BLaER1 treated with 17β-estradiol and CSF1 and Interleukin-3, amounts not matched to agents 10 nM and 100 nM (cell line): ENCODE results near the gene DLAT.

Source experiments
- H3K27ac ChIP-seq, 11 experiments: shearing (Covaris generic); formaldehyde crosslinking; 2 replicates each; pipeline ENCODE4 v1.8.1; 2022
- H3K27me3 ChIP-seq, 11 experiments: shearing (Covaris generic); formaldehyde crosslinking; 2 replicates each; pipeline ENCODE4 v1.8.1; 2022
- H3K36me3 ChIP-seq, 11 experiments: shearing (Covaris generic); formaldehyde crosslinking; 2 replicates each; pipeline ENCODE4 v1.8.1; 2022
- H3K4me1 ChIP-seq, 10 experiments: shearing (Covaris generic); formaldehyde crosslinking; 2 replicates each; pipeline ENCODE4 v1.8.1; 2022
- H3K4me2 ChIP-seq, 11 experiments: shearing (Covaris generic); formaldehyde crosslinking; 2 replicates each; pipeline ENCODE4 v1.8.1; 2022
- H3K4me3 ChIP-seq, 10 experiments: shearing (Covaris generic); formaldehyde crosslinking; 2 replicates each; pipeline ENCODE4 v1.8.1; 2022
- H3K9ac ChIP-seq, 11 experiments: shearing (Covaris generic); formaldehyde crosslinking; 2 replicates each; pipeline ENCODE4 v1.8.1; 2022
- H3K9me3 ChIP-seq, 11 experiments: shearing (Covaris generic); formaldehyde crosslinking; replicated peaks in 1 of 11; 2 replicates each; pipeline ENCODE4 v1.8.1; 2022
- H4K20me1 ChIP-seq, 11 experiments: shearing (Covaris generic); formaldehyde crosslinking; 2 replicates each; pipeline ENCODE4 v1.8.1; 2022
- Cebpa-rat ChIP-seq, 11 experiments: shearing (Covaris generic); IDR thresholded peaks; 2 replicates each; pipeline ENCODE4 v1.8.1; 2022

Gene DLAT

GRCh38 chr11:112051768-112052167, 26.6 kb downstream of the DLAT start:
- H4K20me1 ChIP-seq, result no peaks in the 10 kb centered on the region; a peak in 1 of 22 replicates
- peaks cover 0 to 11% (median 7%) of the 10 kb centered on the region in 11 experiments; a peak in 11 of 22 replicates for H3K9me3 ChIP-seq
- no peak for TF ChIP-seq Cebpa-rat (IDR thresholded peaks at IDR 0.05)
- 0 out of 22 replicates have a peak overlapping the region, but pooled peaks of 1 of the 11 experiments have one; percentile 50 for H3K9ac ChIP-seq
- peaks cover 59 to 100% (median 96%) of the 10 kb centered on the region in 11 experiments for H3K36me3 ChIP-seq
- no peaks in the 10 kb centered on the region for H3K27me3 ChIP-seq
- H3K27ac ChIP-seq, result peak overlapping the region in 3 of 11 experiments; percentile 21 to 65 (median 26); a peak in 4 of 22 replicates
- peaks cover 0 to 47% (median 10%) of the 10 kb centered on the region in 10 experiments; a peak in 14 of 20 replicates for H3K4me1 ChIP-seq
- H3K4me2 ChIP-seq, result peak overlapping the region in 2 of 11 experiments; percentile 66 to 72; a peak in 3 of 22 replicates
- no peak overlapping the region for H3K4me3 ChIP-seq

GRCh38 chr11:112057170-112057569, 32.0 kb downstream of the DLAT start:
- Histone ChIP-seq H3K36me3 (peaks cover 84 to 97% (median 95%) of the 10 kb centered on the region in 11 experiments), H4K20me1 (no peaks in the 10 kb centered on the region), H3K4me2 (no peak overlapping the region)

GRCh38 chr11:112058103-112058502, 32.9 kb downstream of the DLAT start:
- Histone ChIP-seq H3K4me3 (no peak overlapping the region), H3K36me3 (peaks cover 84 to 97% (median 94%) of the 10 kb centered on the region in 11 experiments), H3K27me3 (no peaks in the 10 kb centered on the region), H3K4me1 (peaks cover 0 to 5% (median 0%) of the 10 kb centered on the region in 10 experiments; a peak in 1 of 20 replicates), H3K27ac (no peak overlapping the region), H3K4me2 (no peak overlapping the region), H3K9ac (no peak overlapping the region), H3K9me3 (no peaks in the 10 kb centered on the region), H4K20me1 (no peaks in the 10 kb centered on the region)
- TF ChIP-seq Cebpa-rat (IDR thresholded peaks at IDR 0.05), result no peak

More at GRCh38 chr11:112057170-112057569, 32.0 kb downstream of the DLAT start:
- Histone ChIP-seq H3K9me3 (no peaks in the 10 kb centered on the region), H3K27ac (no peak overlapping the region), H3K4me3 (no peak overlapping the region), H3K9ac (no peak overlapping the region), H3K4me1 (peaks cover 0 to 5% (median 0%) of the 10 kb centered on the region in 10 experiments; a peak in 1 of 20 replicates), H3K27me3 (no peaks in the 10 kb centered on the region)
- no peak for TF ChIP-seq Cebpa-rat (IDR thresholded peaks at IDR 0.05)

- Histone ChIP-seq H3K9me3 (no peaks in the 10 kb centered on the region), H3K4me3 (no peak overlapping the region), H4K20me1 (no peaks in the 10 kb centered on the region), H3K4me1 (no peaks in the 10 kb centered on the region), H3K36me3 (peaks cover 47 to 68% (median 54%) of the 10 kb centered on the region in 11 experiments), H3K4me2 (no peak overlapping the region), H3K27me3 (no peaks in the 10 kb centered on the region), H3K9ac (no peak overlapping the region), H3K27ac (no peak overlapping the region)
- TF ChIP-seq Cebpa-rat (IDR thresholded peaks at IDR 0.05), result no peak
Observed at GRCh38 chr11:112062923-112063322, 37.7 kb downstream of the DLAT start.

- Histone ChIP-seq H3K27me3 (no peaks in the 10 kb centered on the region), H4K20me1 (peaks cover 0 to 13% (median 0%) of the 10 kb centered on the region in 11 experiments; a peak in 4 of 22 replicates), H3K27ac (peak within 1 kb of the TSS; percentile 86 to 99 (median 96)), H3K9me3 (no peaks in the 10 kb centered on the region), H3K4me3 (peak within 1 kb of the TSS; percentile 89 to 99 (median 96)), H3K9ac (peak within 1 kb of the TSS; percentile 84 to 98 (median 94)), H3K4me1 (peaks cover 17 to 37% (median 23%) of the 10 kb centered on the region in 10 experiments; a peak in 19 of 20 replicates), H3K4me2 (peak within 1 kb of the TSS; percentile 77 to 97 (median 85)), H3K36me3 (peaks cover 35 to 40% (median 39%) of the 10 kb centered on the region in 11 experiments)
- TF ChIP-seq Cebpa-rat (IDR thresholded peaks at IDR 0.05), result no peak
Observed at GRCh38 chr11:112073941-112074811, 49.0 kb downstream of the DLAT start, which contains the start of the genes NKAPD1 and PIH1D2. Gene NKAPD1, plus strand, starts transcription at chr11:112074299. Its CDS starts 1,276 bp downstream, at chr11:112075575. Gene PIH1D2, minus strand, starts transcription at chr11:112074017. Its CDS starts 843 bp downstream, at chr11:112073174.

- H3K27ac ChIP-seq, result peak overlapping the region in 4 of 11 experiments; percentile 17 to 53 (median 45); a peak in 6 of 22 replicates
- H3K36me3 ChIP-seq, result peaks cover 76 to 82% (median 79%) of the 10 kb centered on the region in 11 experiments
- no peaks in the 10 kb centered on the region for H3K9me3 ChIP-seq
- peak overlapping the region in 2 of 11 experiments; percentile 26 to 52; a peak in 2 of 22 replicates for H3K4me2 ChIP-seq
- no peak overlapping the region for H3K4me3 ChIP-seq
- H3K4me1 ChIP-seq, result peaks cover 15 to 54% (median 16%) of the 10 kb centered on the region in 10 experiments
- peaks cover 0 to 35% (median 10%) of the 10 kb centered on the region in 11 experiments; a peak in 8 of 22 replicates for H4K20me1 ChIP-seq
- no peak for TF ChIP-seq Cebpa-rat (IDR thresholded peaks at IDR 0.05)
- H3K9ac ChIP-seq, result peak overlapping the region in 5 of 11 experiments; percentile 0 to 60 (median 16); a peak in 3 of 22 replicates
- no peaks in the 10 kb centered on the region for H3K27me3 ChIP-seq
Observed at GRCh38 chr11:112082729-112083128, 57.5 kb downstream of the DLAT start.

GRCh38 chr11:112085822-112086421, 60.7 kb downstream of the DLAT start:
- H3K4me3 ChIP-seq, result peak overlapping the region; percentile 76 to 95 (median 85)

GRCh38 chr11:112086422-112087191, 61.4 kb downstream of the DLAT start, which contains the start of the genes SDHD and TIMM8B:
Gene SDHD, plus strand, starts transcription at chr11:112086873. Its CDS starts 35 bp downstream, at chr11:112086908.
Gene TIMM8B, minus strand, starts transcription at chr11:112086756. Its CDS starts 33 bp downstream, at chr11:112086723.
- no peak for TF ChIP-seq Cebpa-rat (IDR thresholded peaks at IDR 0.05)
- peaks cover 0 to 42% (median 14%) of the 10 kb centered on the region in 11 experiments; a peak in 14 of 22 replicates for H4K20me1 ChIP-seq
- H3K27ac ChIP-seq, result peak within 1 kb of the TSS; percentile 78 to 96 (median 88)
- peak within 1 kb of the TSS; percentile 83 to 99 (median 90) for H3K4me2 ChIP-seq
- H3K27me3 ChIP-seq, result no peaks in the 10 kb centered on the region
- peaks cover 27 to 72% (median 34%) of the 10 kb centered on the region in 10 experiments for H3K4me1 ChIP-seq
- H3K9ac ChIP-seq, result peak within 1 kb of the TSS; percentile 84 to 96 (median 90)
- peaks cover 76 to 82% (median 79%) of the 10 kb centered on the region in 11 experiments for H3K36me3 ChIP-seq
- no peaks in the 10 kb centered on the region for H3K9me3 ChIP-seq
- H3K4me3 ChIP-seq, result peak within 1 kb of the TSS; percentile 76 to 95 (median 85)

More at GRCh38 chr11:112085822-112086421, 60.7 kb downstream of the DLAT start:
- Histone ChIP-seq H4K20me1 (peaks cover 0 to 35% (median 14%) of the 10 kb centered on the region in 11 experiments; a peak in 13 of 22 replicates), H3K9ac (peak overlapping the region; percentile 84 to 96 (median 90)), H3K4me2 (peak overlapping the region; percentile 82 to 99 (median 88)), H3K9me3 (no peaks in the 10 kb centered on the region), H3K27me3 (no peaks in the 10 kb centered on the region), H3K4me1 (peaks cover 27 to 72% (median 34%) of the 10 kb centered on the region in 10 experiments), H3K36me3 (peaks cover 76 to 82% (median 79%) of the 10 kb centered on the region in 11 experiments), H3K27ac (peak overlapping the region; percentile 78 to 96 (median 88))
- no peak for TF ChIP-seq Cebpa-rat (IDR thresholded peaks at IDR 0.05)
